Neural cell (in vitro differentiated cells): ENCODE results near the gene ARID3B. TPM values are rescaled to one million over a fixed set of nuclear protein-coding genes. Genes with fewer than 3 reads are reported as not detected.
A peak's percentile ranks its signal among the peaks of the same experiment; 100 is the strongest.

Experiments
- H2AFZ ChIP-seq: fragments of 200-600, 300-800 bp; sonication (generic), shearing (Covaris generic); 2 replicates; pipeline ENCODE4 v1.6.0; 2014; ENCODE audit warnings: low read depth, mild to moderate bottlenecking, antibody characterized with exemption, low read length, moderate library complexity
- H3F3A ChIP-seq: fragments of 200-600 bp; shearing (Covaris generic); 2 replicates; pipeline ENCODE4 v1.6.1; 2016; ENCODE audit warnings: mild to moderate bottlenecking, moderate library complexity, mixed read lengths, antibody characterized with exemption, low read length; ENCODE audit not compliant: insufficient read depth, poor library complexity, severe bottlenecking
- H3K27ac ChIP-seq: fragments of 200-600, 300-800 bp; sonication (generic), shearing (Covaris generic); 2 replicates; pipeline ENCODE4 v1.5.1; 2014; ENCODE audit warnings: mild to moderate bottlenecking, low read length, moderate library complexity
- H3K27me3 ChIP-seq: fragments of 300-800, 200-600 bp; sonication (generic), shearing (Covaris generic); 2 replicates; pipeline ENCODE4 v1.6.0; 2014; ENCODE audit warnings: mild to moderate bottlenecking, low read depth, low read length, moderate library complexity; ENCODE audit not compliant: insufficient read depth
- H3K36me3 ChIP-seq: fragments of 300-800, 200-600 bp; sonication (generic), shearing (Covaris generic); 2 replicates; pipeline ENCODE4 v1.5.1; 2014; ENCODE audit warnings: mild to moderate bottlenecking, antibody characterized with exemption, low read length, moderate library complexity; ENCODE audit not compliant: insufficient read depth
- H3K4me2 ChIP-seq: fragments of 300-800, 200-600 bp; sonication (generic), shearing (Covaris generic); 2 replicates; pipeline ENCODE4 v1.6.0; 2014; ENCODE audit warnings: mild to moderate bottlenecking, low read length
- H3K4me3 ChIP-seq: fragments of 300-800, 200-600 bp; sonication (generic), shearing (Covaris generic); 2 replicates; pipeline ENCODE4 v1.5.1; 2014; ENCODE audit warnings: mild to moderate bottlenecking, low read length, moderate library complexity
- H3K79me2 ChIP-seq: fragments of 200-600 bp; shearing (Covaris generic); replicated peaks from 2 replicates; pipeline ENCODE4 v1.6.0; 2014; ENCODE audit warnings: mild to moderate bottlenecking, low read length, moderate library complexity; ENCODE audit not compliant: insufficient read depth
- H3K9ac ChIP-seq: fragments of 300-800, 200-600 bp; sonication (generic), shearing (Covaris generic); 2 replicates; pipeline ENCODE4 v1.6.1; 2016; ENCODE audit warnings: mild to moderate bottlenecking, low read length, mixed read lengths
- H3K9me2 ChIP-seq: fragments of 200-600 bp; shearing (Covaris generic); 2 replicates; pipeline ENCODE4 v1.6.1; 2016; ENCODE audit warnings: mild to moderate bottlenecking, low read length, mixed read lengths; ENCODE audit not compliant: insufficient read depth
- H3K9me3 ChIP-seq: fragments of 200-600, 300-800 bp; sonication (generic), shearing (Covaris generic); 2 replicates; pipeline ENCODE4 v1.6.1; 2016; ENCODE audit warnings: mild to moderate bottlenecking, mixed run types, low read length, moderate library complexity, mixed read lengths
- H4K20me1 ChIP-seq: fragments of 200-600 bp; shearing (Covaris generic); 2 replicates; pipeline ENCODE4 v1.6.1; 2016; ENCODE audit warnings: mild to moderate bottlenecking, mixed run types; ENCODE audit not compliant: insufficient read depth
- CTCF ChIP-seq: fragments of 450-650 bp; IDR thresholded peaks from 2 replicates; pipeline ENCODE4 v1.5.1; 2014; ENCODE audit warnings: antibody characterized with exemption, mild to moderate bottlenecking, moderate library complexity; ENCODE audit not compliant: poor library complexity, severe bottlenecking
- EP300 ChIP-seq: fragments of 450-650 bp; conservative IDR thresholded peaks from 2 replicates; pipeline ENCODE4 v1.6.1; 2014; ENCODE audit warnings: antibody characterized with exemption, mild to moderate bottlenecking, moderate library complexity; ENCODE audit not compliant: poor library complexity, severe bottlenecking
- EZH2 ChIP-seq: fragments of 200-600, 300-800 bp; shearing (Covaris generic), sonication (generic); IDR thresholded peaks from 2 replicates; pipeline ENCODE4 v1.6.1; 2014; ENCODE audit warnings: antibody characterized with exemption, low read length, borderline replicate concordance, mild to moderate bottlenecking; ENCODE audit not compliant: insufficient read depth, poor library complexity, severe bottlenecking
- MXI1 ChIP-seq: fragments of 450-650 bp; conservative IDR thresholded peaks from 2 replicates; pipeline ENCODE4 v1.6.1; 2014; ENCODE audit warnings: antibody characterized with exemption, mild to moderate bottlenecking; ENCODE audit not compliant: poor library complexity, severe bottlenecking
- POLR2AphosphoS5 ChIP-seq: IDR thresholded peaks from 2 replicates; pipeline ENCODE4 v1.6.1; 2012
- RAD21 ChIP-seq: fragments of 450-650 bp; conservative IDR thresholded peaks from 2 replicates; pipeline ENCODE4 v1.6.1; 2014; ENCODE audit warnings: antibody characterized with exemption, mild to moderate bottlenecking, moderate library complexity
- REST ChIP-seq: IDR thresholded peaks from 2 replicates; pipeline ENCODE4 v1.6.1; 2012; ENCODE audit warnings: borderline replicate concordance
- SMC3 ChIP-seq: fragments of 450-650 bp; conservative IDR thresholded peaks from 2 replicates; pipeline ENCODE4 v1.6.1; 2014; ENCODE audit warnings: antibody characterized with exemption, mild to moderate bottlenecking, moderate library complexity; ENCODE audit not compliant: poor library complexity
- TAF1 ChIP-seq: IDR thresholded peaks from 2 replicates; pipeline ENCODE4 v1.6.1; 2012; ENCODE audit warnings: low read depth
- polyA plus RNA-seq: library from polyadenylated mRNA; depleted of rRNA; stranded (reverse); fragments of >200 nt; gene quantifications from 2 replicates; pipeline ENCODE4 v1.2.3, GENCODE V29; 2014

Gene ARID3B
- polyA plus RNA-seq, 1 donor from 2014 or later = 11.2 TPM

- no peaks in the 10 kb centered on the region for H3K27me3 ChIP-seq
- H3F3A ChIP-seq = no peaks in the 10 kb centered on the region
- no peak overlapping the region for H3K27ac ChIP-seq
- H3K4me2 ChIP-seq = no peak overlapping the region
- no peak overlapping the region for H3K4me3 ChIP-seq
- H3K9me2 ChIP-seq = no peaks in the 10 kb centered on the region
- no peaks in the 10 kb centered on the region for H3K9me3 ChIP-seq
- no peak overlapping the region for H3K9ac ChIP-seq
- H2AFZ ChIP-seq = no peak overlapping the region
- no peaks in the 10 kb centered on the region for H4K20me1 ChIP-seq
- H3K36me3 ChIP-seq = no peaks in the 10 kb centered on the region
- no peaks in the 10 kb centered on the region for H3K79me2 ChIP-seq
- TF ChIP-seq EZH2 = no peak
- TF ChIP-seq MXI1 = no peak
- no peak for TF ChIP-seq CTCF
- no peak for TF ChIP-seq RAD21
- no peak for TF ChIP-seq TAF1
- no peak for TF ChIP-seq REST
- no peak for TF ChIP-seq EP300
- no peak for TF ChIP-seq POLR2AphosphoS5
- TF ChIP-seq SMC3 = no peak
These were observed 92.8 kb downstream of the ARID3B start for GRCh38 chr15:74633781-74634180.

- Histone ChIP-seq H3K27me3 (no peaks in the 10 kb centered on the region), H2AFZ (no peak overlapping the region), H3F3A (no peaks in the 10 kb centered on the region), H3K9ac (no peak overlapping the region), H3K79me2 (no peaks in the 10 kb centered on the region), H3K4me3 (no peak overlapping the region), H3K4me2 (no peak overlapping the region), H3K27ac (no peak overlapping the region), H4K20me1 (no peaks in the 10 kb centered on the region), H3K36me3 (peaks cover 4% of the 10 kb centered on the region), H3K9me3 (no peaks in the 10 kb centered on the region), H3K9me2 (no peaks in the 10 kb centered on the region)
- TF ChIP-seq REST (no peak), TAF1 (no peak), RAD21 (peak; percentile 90), CTCF (peak; percentile 94), SMC3 (peak; percentile 91)
These were observed 94.2 kb downstream of the ARID3B start for GRCh38 chr15:74635228-74635627.
